ENCODE measurements around the gene NSL1.
A peak's percentile ranks its signal among the peaks of the same experiment; 100 is the strongest.
"Not testable (repeated sequence)": the region's sequence is repeated elsewhere in the genome, so short reads cannot be mapped to it uniquely, and the experiment has no call there.

The NSL1 gene

GRCh38 chr1:212791676-212792395, at the start of gene NSL1, which contains the start of gene TATDN3:
Gene NSL1 (minus strand): TSS chr1:212791777. CDS start chr1:212791763, 14 bp downstream.
Gene TATDN3 (plus strand): TSS chr1:212791894. CDS start chr1:212791922, 28 bp downstream.
- DNase-seq, result peak; percentile 84

GRCh38 chr1:212838145-212838544, 46.6 kb upstream of the NSL1 start:
- DNase-seq, result no peak

GRCh38 chr1:212833211-212834207, 41.9 kb upstream of the NSL1 start:
- DNase-seq, result not testable (repeated sequence)

- no peak for DNase-seq
Measured at GRCh38 chr1:212828395-212828794, 36.8 kb upstream of the NSL1 start.

GRCh38 chr1:212827831-212828278, 36.3 kb upstream of the NSL1 start:
- DNase-seq, result no peak

GRCh38 chr1:212827171-212827776, 35.7 kb upstream of the NSL1 start:
- no peak for DNase-seq

- no peak for DNase-seq
Measured at GRCh38 chr1:212825798-212826452, 34.3 kb upstream of the NSL1 start.

- DNase-seq, result no peak
Measured at GRCh38 chr1:212824201-212824600, 32.6 kb upstream of the NSL1 start.

- DNase-seq, result no peak
Measured at GRCh38 chr1:212822956-212823355, 31.4 kb upstream of the NSL1 start.

- DNase-seq, result no peak
Measured at GRCh38 chr1:212820969-212821368, 29.4 kb upstream of the NSL1 start.

GRCh38 chr1:212819726-212820125, 28.1 kb upstream of the NSL1 start:
- no peak for DNase-seq

GRCh38 chr1:212816567-212817278, 25.1 kb upstream of the NSL1 start:
- DNase-seq, result no peak

- DNase-seq, result peak; percentile 64
Measured at GRCh38 chr1:212814537-212815334, 23.2 kb upstream of the NSL1 start.

- DNase-seq, result no peak
Measured at GRCh38 chr1:212805767-212806166, 14.2 kb upstream of the NSL1 start.

GRCh38 chr1:212797681-212798080, 6.1 kb upstream of the NSL1 start:
- no peak for DNase-seq

- DNase-seq, result no peak
Measured at GRCh38 chr1:212794561-212795014, 3.0 kb upstream of the NSL1 start.

GRCh38 chr1:212792396-212792908, 875 bp upstream of the NSL1 start:
- DNase-seq, result no peak

- peak; percentile 67 for DNase-seq
Measured at GRCh38 chr1:212791261-212791675, 309 bp downstream of the NSL1 start.

GRCh38 chr1:212785871-212786270, 5.7 kb downstream of the NSL1 start:
- DNase-seq, result no peak

GRCh38 chr1:212783976-212784375, 7.6 kb downstream of the NSL1 start:
- DNase-seq, result no peak

Data from COR-L47 (cell line).